WTC11 (cell line): Measurements from ENCODE around the gene RPL35A. TPM values are rescaled to one million over a fixed set of nuclear protein-coding genes. Genes with fewer than 3 reads are reported as not detected.
"Not testable (repeated sequence)": the region's sequence is repeated elsewhere in the genome, so short reads cannot be mapped to it uniquely, and the experiment has no call there.

Source experiments
- ATAC-seq: fragments of 200-7000 bp; cut with Tn5 transposase; 2 replicates; pipeline ENCODE4 v1.10.0; 2021; ENCODE audit warnings: mild to moderate bottlenecking, moderate library complexity
- CTCF ChIA-PET: fragments of 300-600 bp; sonication (Branson Sonifier 250); formaldehyde crosslinking; loops from one replicate; lab custom pipeline; 2021; ENCODE audit warnings: antibody characterized with exemption; lab: Charles Lee
- POLR2A ChIA-PET: fragments of 350-600 bp; sonication (Branson Sonifier 250); formaldehyde crosslinking; loops from one replicate; lab custom pipeline; 2021; ENCODE audit warnings: antibody characterized with exemption; lab: Charles Lee
- DNase-seq: peaks from one replicate; pipeline ENCODE4 v3.0.0; 2021; ENCODE audit warnings: low spot score
- H3K27ac Mint-ChIP-seq: 2 replicates; pipeline ENCODE4 v1.8.0; 2021; ENCODE audit warnings: mixed read lengths
- H3K27me3 Mint-ChIP-seq: 2 replicates; pipeline ENCODE4 v1.8.0; 2021; ENCODE audit warnings: low read depth, mild to moderate bottlenecking, moderate library complexity, mixed read lengths
- H3K36me3 Mint-ChIP-seq: 2 replicates; pipeline ENCODE4 v1.8.0; 2021; ENCODE audit warnings: mixed read lengths
- H3K4me1 Mint-ChIP-seq: 2 replicates; pipeline ENCODE4 v1.8.0; 2022; ENCODE audit warnings: mixed read lengths
- H3K4me3 Mint-ChIP-seq: 2 replicates; pipeline ENCODE4 v1.8.0; 2021; ENCODE audit warnings: mild to moderate bottlenecking, moderate library complexity, mixed read lengths
- H3K9me3 Mint-ChIP-seq: 2 replicates; pipeline ENCODE4 v1.8.0; 2021; ENCODE audit warnings: mixed read lengths
- AFF4 ChIP-seq: sonication (generic); formaldehyde crosslinking; IDR thresholded peaks from 2 replicates; pipeline ENCODE4 v1.8.1; 2023; ENCODE audit warnings: mild to moderate bottlenecking, missing genetic modification reagents, borderline replicate concordance
- CREB1 ChIP-seq: sonication (generic); formaldehyde crosslinking; IDR thresholded peaks from 2 replicates; pipeline ENCODE4 v1.8.0; 2023; ENCODE audit warnings: mild to moderate bottlenecking, missing genetic modification reagents
- FOXJ3 ChIP-seq: sonication (generic); formaldehyde crosslinking; IDR thresholded peaks from 2 replicates; pipeline ENCODE4 v1.9.0; 2021; ENCODE audit warnings: missing genetic modification reagents, mild to moderate bottlenecking, borderline replicate concordance
- JUN ChIP-seq: sonication (generic); formaldehyde crosslinking; IDR thresholded peaks from 2 replicates; pipeline ENCODE4 v1.8.0; 2023; ENCODE audit warnings: mild to moderate bottlenecking, missing genetic modification reagents
- KAT7 ChIP-seq: sonication (generic); formaldehyde crosslinking; IDR thresholded peaks from 2 replicates; pipeline ENCODE4 v1.8.1; 2023; ENCODE audit warnings: missing genetic modification reagents, mild to moderate bottlenecking, borderline replicate concordance
- NR1H2 ChIP-seq: sonication (generic); formaldehyde crosslinking; IDR thresholded peaks from 2 replicates; pipeline ENCODE4 v1.9.0; 2021; ENCODE audit warnings: mild to moderate bottlenecking, moderate library complexity, missing genetic modification reagents
- NR3C1 ChIP-seq: sonication (generic); formaldehyde crosslinking; conservative IDR thresholded peaks from 2 replicates; pipeline ENCODE4 v1.8.1; 2023; ENCODE audit warnings: low read depth, mild to moderate bottlenecking, missing genetic modification reagents
- OVOL2 ChIP-seq: fragments of 250-450 bp; sonication (Bioruptor Pico); IDR thresholded peaks from 2 replicates; pipeline ENCODE4 v1.9.0; 2021; ENCODE audit warnings: mild to moderate bottlenecking, borderline replicate concordance
- TEAD1 ChIP-seq: sonication (generic); formaldehyde crosslinking; IDR thresholded peaks from 2 replicates; pipeline ENCODE4 v1.8.0; 2022; ENCODE audit warnings: mild to moderate bottlenecking, missing genetic modification reagents
- TEAD4 ChIP-seq: sonication (generic); formaldehyde crosslinking; IDR thresholded peaks from 2 replicates; pipeline ENCODE4 v1.8.0; 2022; ENCODE audit warnings: mild to moderate bottlenecking, missing genetic modification reagents
- ZBTB21 ChIP-seq: sonication (generic); formaldehyde crosslinking; IDR thresholded peaks from 2 replicates; pipeline ENCODE4 v1.8.1; 2023; ENCODE audit warnings: mild to moderate bottlenecking, missing genetic modification reagents, borderline replicate concordance
- ZNF219 ChIP-seq: sonication (generic); formaldehyde crosslinking; IDR thresholded peaks from 2 replicates; pipeline ENCODE4 v1.8.0; 2023; ENCODE audit warnings: missing genetic modification reagents, mild to moderate bottlenecking, borderline replicate concordance
- ZNF396 ChIP-seq: fragments of 250-450 bp; sonication (Bioruptor Pico); IDR thresholded peaks from 2 replicates; pipeline ENCODE4 v1.8.0; 2021; ENCODE audit warnings: mild to moderate bottlenecking, moderate library complexity, borderline replicate concordance
- ZNF416 ChIP-seq: fragments of 250-450 bp; sonication (Bioruptor Pico); IDR thresholded peaks from 2 replicates; pipeline ENCODE4 v1.9.0; 2021; ENCODE audit warnings: mild to moderate bottlenecking, inconsistent platforms
- total RNA-seq: library from RNA; stranded (reverse); gene quantifications from 3 replicates; pipeline ENCODE4 v1.2.3, GENCODE V29; 2021
- TF ChIP-seq, protein P1 (sequence below): fragments of 250-450 bp; sonication (Bioruptor Pico); IDR thresholded peaks from 2 replicates; pipeline ENCODE4 v1.9.0; 2021; ENCODE audit warnings: mild to moderate bottlenecking
- TF ChIP-seq, protein P2 (sequence below): sonication (generic); formaldehyde crosslinking; IDR thresholded peaks from 2 replicates; pipeline ENCODE4 v1.8.0; 2022; ENCODE audit warnings: mild to moderate bottlenecking, missing genetic modification reagents
- TF ChIP-seq, protein P3 (sequence below): fragments of 250-450 bp; sonication (Bioruptor Pico); IDR thresholded peaks from 2 replicates; pipeline ENCODE4 v2.1.2; 2022; ENCODE audit warnings: mild to moderate bottlenecking, moderate library complexity
- TF ChIP-seq, protein P4 (sequence below): sonication (generic); formaldehyde crosslinking; IDR thresholded peaks from 2 replicates; pipeline ENCODE4 v1.8.1; 2023; ENCODE audit warnings: mild to moderate bottlenecking, missing genetic modification reagents
- TF ChIP-seq, protein P5 (sequence below): sonication (generic); formaldehyde crosslinking; IDR thresholded peaks from 2 replicates; pipeline ENCODE4 v1.8.1; 2022; ENCODE audit warnings: mild to moderate bottlenecking, moderate library complexity, missing genetic modification reagents

Gene RPL35A
- total RNA-seq, 1 experiment from 2014 or later: 1,384 TPM

DNA sequence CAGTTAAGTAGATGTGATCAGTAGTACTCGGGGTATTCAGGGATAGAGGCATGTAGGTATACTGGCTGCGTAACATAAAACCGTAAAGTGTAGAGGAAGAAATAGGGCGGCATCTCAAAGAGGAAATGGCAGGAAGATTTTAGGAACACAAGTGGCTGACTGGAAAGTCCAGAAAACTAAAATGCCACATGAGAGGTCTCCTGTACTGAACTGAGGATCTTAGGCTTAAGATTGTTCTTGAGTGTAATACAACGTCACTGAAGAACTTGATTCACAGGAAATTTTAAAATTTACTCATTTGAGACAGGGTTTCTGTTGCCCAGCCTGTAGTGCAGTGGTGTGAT lies 7.8 kb downstream of the RPL35A start (continued):
- TF ChIP-seq, protein P1, sequence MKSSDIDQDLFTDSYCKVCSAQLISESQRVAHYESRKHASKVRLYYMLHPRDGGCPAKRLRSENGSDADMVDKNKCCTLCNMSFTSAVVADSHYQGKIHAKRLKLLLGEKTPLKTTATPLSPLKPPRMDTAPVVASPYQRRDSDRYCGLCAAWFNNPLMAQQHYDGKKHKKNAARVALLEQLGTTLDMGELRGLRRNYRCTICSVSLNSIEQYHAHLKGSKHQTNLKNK (CRISPR knock-in tag): 0 out of 2 replicates have a peak, but pooled peaks have one; percentile 17
- TF ChIP-seq, protein P2, sequence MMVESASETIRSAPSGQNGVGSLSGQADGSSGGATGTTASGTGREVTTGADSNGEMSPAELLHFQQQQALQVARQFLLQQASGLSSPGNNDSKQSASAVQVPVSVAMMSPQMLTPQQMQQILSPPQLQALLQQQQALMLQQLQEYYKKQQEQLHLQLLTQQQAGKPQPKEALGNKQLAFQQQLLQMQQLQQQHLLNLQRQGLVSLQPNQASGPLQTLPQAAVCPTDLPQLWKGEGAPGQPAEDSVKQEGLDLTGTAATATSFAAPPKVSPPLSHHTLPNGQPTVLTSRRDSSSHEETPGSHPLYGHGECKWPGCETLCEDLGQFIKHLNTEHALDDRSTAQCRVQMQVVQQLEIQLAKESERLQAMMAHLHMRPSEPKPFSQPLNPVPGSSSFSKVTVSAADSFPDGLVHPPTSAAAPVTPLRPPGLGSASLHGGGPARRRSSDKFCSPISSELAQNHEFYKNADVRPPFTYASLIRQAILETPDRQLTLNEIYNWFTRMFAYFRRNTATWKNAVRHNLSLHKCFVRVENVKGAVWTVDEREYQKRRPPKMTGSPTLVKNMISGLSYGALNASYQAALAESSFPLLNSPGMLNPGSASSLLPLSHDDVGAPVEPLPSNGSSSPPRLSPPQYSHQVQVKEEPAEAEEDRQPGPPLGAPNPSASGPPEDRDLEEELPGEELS (CRISPR knock-in tag): no peak
- TF ChIP-seq, protein P3, sequence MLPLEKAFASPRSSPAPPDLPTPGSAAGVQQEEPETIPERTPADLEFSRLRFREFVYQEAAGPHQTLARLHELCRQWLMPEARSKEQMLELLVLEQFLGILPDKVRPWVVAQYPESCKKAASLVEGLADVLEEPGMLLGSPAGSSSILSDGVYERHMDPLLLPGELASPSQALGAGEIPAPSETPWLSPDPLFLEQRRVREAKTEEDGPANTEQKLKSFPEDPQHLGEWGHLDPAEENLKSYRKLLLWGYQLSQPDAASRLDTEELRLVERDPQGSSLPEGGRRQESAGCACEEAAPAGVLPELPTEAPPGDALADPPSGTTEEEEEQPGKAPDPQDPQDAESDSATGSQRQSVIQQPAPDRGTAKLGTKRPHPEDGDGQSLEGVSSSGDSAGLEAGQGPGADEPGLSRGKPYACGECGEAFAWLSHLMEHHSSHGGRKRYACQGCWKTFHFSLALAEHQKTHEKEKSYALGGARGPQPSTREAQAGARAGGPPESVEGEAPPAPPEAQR: no peak

- Mint-ChIP-seq H3K27ac (peak overlapping the region; percentile 71), H3K4me3 (peak overlapping the region; percentile 21), H3K9me3 (no peaks in the 10 kb centered on the region), H3K4me1 (peaks cover 36% of the 10 kb centered on the region), H3K36me3 (peaks cover 30% of the 10 kb centered on the region), H3K27me3 (peaks cover 14% of the 10 kb centered on the region)
- no peak for TF ChIP-seq KAT7
- TF ChIP-seq, protein P1 (CRISPR knock-in tag): 0 out of 2 replicates have a peak, but pooled peaks have one; percentile 8
- POLR2A ChIA-PET: no interaction called here
- CTCF ChIA-PET: interaction anchor here (0.6 kb wide), 1 partner anchor 30 kb away, joined by 3 read pairs; no protein-coding TSS in a partner anchor
- DNase-seq (no peak), ATAC-seq (no peak)
Observed at GRCh38 chr3:197958346-197958745, 8.4 kb downstream of the RPL35A start.

DNA sequence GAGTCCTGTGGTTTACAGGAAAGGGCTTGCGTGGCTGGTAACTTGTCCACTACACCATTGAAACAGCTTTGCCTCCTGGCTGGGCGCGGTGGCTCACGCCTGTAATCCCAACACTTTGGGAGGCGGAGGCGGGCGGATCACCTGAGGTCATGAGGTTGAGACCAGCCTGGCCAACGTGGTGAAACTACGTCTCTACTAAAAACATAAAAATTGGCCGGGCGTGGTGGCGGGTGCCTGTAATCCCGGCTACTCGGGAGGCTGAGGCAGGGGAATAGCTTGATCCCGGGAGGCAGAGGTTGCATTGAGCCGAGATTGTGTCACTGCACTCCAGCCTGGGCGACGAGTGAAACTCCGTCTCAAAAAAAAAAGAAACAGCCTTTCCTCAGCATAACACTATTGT lies 8.9 kb downstream of the RPL35A start:
- Mint-ChIP-seq H3K4me1 (peaks cover 31% of the 10 kb centered on the region), H3K27ac (peak overlapping the region; percentile 71; the same call in 1 of the 2 replicates), H3K36me3 (peaks cover 25% of the 10 kb centered on the region), H3K4me3 (0 out of 2 replicates have a peak overlapping the region, but pooled peaks have one; percentile 79), H3K27me3 (peaks cover 14% of the 10 kb centered on the region)
- ATAC-seq, H3K9me3 Mint-ChIP-seq, DNase-seq, CTCF ChIA-PET, POLR2A ChIA-PET: not testable (repeated sequence)

DNA sequence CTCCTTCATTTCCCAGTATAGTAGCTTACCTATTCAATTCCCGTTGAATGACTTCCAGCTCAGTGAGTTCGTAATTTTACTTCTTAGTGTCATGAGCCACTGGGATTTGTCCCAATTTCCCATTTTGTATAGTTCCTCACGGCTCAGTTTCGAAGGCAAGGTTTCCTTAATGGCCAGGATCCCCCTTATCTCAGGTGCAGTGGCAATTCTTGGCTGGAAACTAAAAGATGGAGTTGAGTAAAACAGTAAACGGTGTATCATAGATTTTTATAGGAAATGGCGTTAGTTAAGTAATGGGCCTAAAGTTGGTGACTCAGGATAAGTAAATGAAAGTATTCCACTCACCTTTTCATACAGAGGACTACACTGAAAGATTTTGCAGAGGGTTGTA lies 9.5 kb downstream of the RPL35A start:
- Mint-ChIP-seq H3K4me3 (peak overlapping the region; percentile 79), H3K9me3 (peaks cover 3% of the 10 kb centered on the region; the same call in 1 of the 2 replicates), H3K36me3 (peaks cover 19% of the 10 kb centered on the region), H3K27me3 (peaks cover 14% of the 10 kb centered on the region), H3K27ac (peak overlapping the region; percentile 77; the same call in 1 of the 2 replicates), H3K4me1 (peaks cover 28% of the 10 kb centered on the region)
- DNase-seq (no peak), ATAC-seq (no peak)
- ChIA-PET CTCF (no interaction called here), POLR2A (no interaction called here)
- no peak for TF ChIP-seq CREB1 (CRISPR knock-in tag)
- TF ChIP-seq TEAD1 (CRISPR knock-in tag): no peak
- TF ChIP-seq, protein P4, sequence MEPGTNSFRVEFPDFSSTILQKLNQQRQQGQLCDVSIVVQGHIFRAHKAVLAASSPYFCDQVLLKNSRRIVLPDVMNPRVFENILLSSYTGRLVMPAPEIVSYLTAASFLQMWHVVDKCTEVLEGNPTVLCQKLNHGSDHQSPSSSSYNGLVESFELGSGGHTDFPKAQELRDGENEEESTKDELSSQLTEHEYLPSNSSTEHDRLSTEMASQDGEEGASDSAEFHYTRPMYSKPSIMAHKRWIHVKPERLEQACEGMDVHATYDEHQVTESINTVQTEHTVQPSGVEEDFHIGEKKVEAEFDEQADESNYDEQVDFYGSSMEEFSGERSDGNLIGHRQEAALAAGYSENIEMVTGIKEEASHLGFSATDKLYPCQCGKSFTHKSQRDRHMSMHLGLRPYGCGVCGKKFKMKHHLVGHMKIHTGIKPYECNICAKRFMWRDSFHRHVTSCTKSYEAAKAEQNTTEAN (CRISPR knock-in tag): no peak
- no peak for TF ChIP-seq ZNF416 (CRISPR knock-in tag)
- TF ChIP-seq OVOL2 (CRISPR knock-in tag): no peak
- no peak for TF ChIP-seq NR1H2 (CRISPR knock-in tag)
- TF ChIP-seq FOXJ3 (CRISPR knock-in tag): no peak
- TF ChIP-seq, protein P5, sequence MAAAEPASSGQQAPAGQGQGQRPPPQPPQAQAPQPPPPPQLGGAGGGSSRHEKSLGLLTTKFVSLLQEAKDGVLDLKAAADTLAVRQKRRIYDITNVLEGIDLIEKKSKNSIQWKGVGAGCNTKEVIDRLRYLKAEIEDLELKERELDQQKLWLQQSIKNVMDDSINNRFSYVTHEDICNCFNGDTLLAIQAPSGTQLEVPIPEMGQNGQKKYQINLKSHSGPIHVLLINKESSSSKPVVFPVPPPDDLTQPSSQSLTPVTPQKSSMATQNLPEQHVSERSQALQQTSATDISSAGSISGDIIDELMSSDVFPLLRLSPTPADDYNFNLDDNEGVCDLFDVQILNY: no peak
- TF ChIP-seq ZNF219 (CRISPR knock-in tag): no peak
- TF ChIP-seq AFF4 (CRISPR knock-in tag): no peak
- no peak for TF ChIP-seq ZNF396 (CRISPR knock-in tag)
- TF ChIP-seq NR3C1: no peak
- TF ChIP-seq JUN (CRISPR knock-in tag): no peak
- no peak for TF ChIP-seq TEAD4 (CRISPR knock-in tag)
- TF ChIP-seq ZBTB21 (CRISPR knock-in tag): no peak
